Mesendoderm (in vitro differentiated cells): ENCODE measurements around the gene TRERF1.
"Not testable (repeated sequence)": the region's sequence is repeated elsewhere in the genome, so short reads cannot be mapped to it uniquely, and the experiment has no call there.

ENCODE experiments used
- DNase-seq: peaks from one replicate; pipeline ENCODE4 v3.0.0; 2013
- H2AK5ac ChIP-seq: 2 replicates; pipeline ENCODE4 v1.6.1; 2013; ENCODE audit warnings: low read length, inconsistent platforms
- H2BK120ac ChIP-seq: 2 replicates; pipeline ENCODE4 v1.6.1; 2013; ENCODE audit warnings: low read depth, mild to moderate bottlenecking, low read length, moderate library complexity, mixed read lengths
- H2BK15ac ChIP-seq: replicated peaks from 2 replicates; pipeline ENCODE4 v1.6.1; 2013; ENCODE audit warnings: low read depth, mild to moderate bottlenecking, moderate library complexity
- H2BK5ac ChIP-seq: 2 replicates; pipeline ENCODE4 v1.6.1; 2013; ENCODE audit warnings: low read length, inconsistent platforms
- H3K18ac ChIP-seq: 2 replicates; pipeline ENCODE4 v1.6.1; 2013; ENCODE audit warnings: mild to moderate bottlenecking, low read length, mixed read lengths
- H3K23ac ChIP-seq: one replicate; pipeline ENCODE4 v1.6.1; 2013; ENCODE audit warnings: low read length
- H3K27ac ChIP-seq: 2 replicates; pipeline ENCODE4 v1.5.1; 2013; ENCODE audit warnings: low read depth, mild to moderate bottlenecking, inconsistent platforms, low read length, moderate library complexity
- H3K27me3 ChIP-seq: 2 replicates; pipeline ENCODE4 v1.6.1; 2013; ENCODE audit warnings: low read length, control low read depth, mild to moderate bottlenecking, inconsistent platforms; ENCODE audit not compliant: insufficient read depth, poor library complexity
- H3K36me3 ChIP-seq: 2 replicates; pipeline ENCODE4 v1.6.1; 2013; ENCODE audit warnings: low read length, inconsistent platforms; ENCODE audit not compliant: control insufficient read depth, insufficient read depth
- H3K4ac ChIP-seq: one replicate; pipeline ENCODE4 v1.6.1; 2013; ENCODE audit warnings: low read depth, mild to moderate bottlenecking, low read length, moderate library complexity
- H3K4me1 ChIP-seq: 2 replicates; pipeline ENCODE4 v1.6.1; 2013; ENCODE audit warnings: low read depth, low read length, inconsistent platforms; ENCODE audit not compliant: control insufficient read depth
- H3K4me2 ChIP-seq: 2 replicates; pipeline ENCODE4 v1.6.1; 2013; ENCODE audit warnings: low read length
- H3K4me3 ChIP-seq: 2 replicates; pipeline ENCODE4 v1.5.1; 2013; ENCODE audit warnings: mild to moderate bottlenecking, low read length
- H3K56ac ChIP-seq: one replicate; pipeline ENCODE4 v1.6.1; 2013; ENCODE audit warnings: low read length
- H3K79me1 ChIP-seq: 2 replicates; pipeline ENCODE4 v1.6.1; 2013; ENCODE audit warnings: low read length, inconsistent platforms
- H3K79me2 ChIP-seq: 2 replicates; pipeline ENCODE4 v1.6.1; 2013; ENCODE audit warnings: mild to moderate bottlenecking, low read length; ENCODE audit not compliant: control insufficient read depth, insufficient read depth
- H3K9ac ChIP-seq: 2 replicates; pipeline ENCODE4 v1.6.1; 2013; ENCODE audit warnings: low read length, inconsistent platforms
- H4K5ac ChIP-seq: one replicate; pipeline ENCODE4 v1.6.1; 2013; ENCODE audit warnings: low read length
- H4K8ac ChIP-seq: one replicate; pipeline ENCODE4 v1.6.1; 2013; ENCODE audit warnings: low read depth, mild to moderate bottlenecking, control low read depth, low read length, moderate library complexity
- WGBS: extraction: QIAGEN DNeasy Blood & Tissue Kit; methylation state at CpG from one replicate; pipeline ENCODE4 v1.1.7; 2013; ENCODE audit warnings: low lambda C conversion rate, missing lambda C conversion rate; ENCODE audit not compliant: insufficient coverage; ENCODE audit errors: extremely low coverage; 5-methylcytosine and 5-hydroxymethylcytosine counted together

Gene TRERF1

DNA sequence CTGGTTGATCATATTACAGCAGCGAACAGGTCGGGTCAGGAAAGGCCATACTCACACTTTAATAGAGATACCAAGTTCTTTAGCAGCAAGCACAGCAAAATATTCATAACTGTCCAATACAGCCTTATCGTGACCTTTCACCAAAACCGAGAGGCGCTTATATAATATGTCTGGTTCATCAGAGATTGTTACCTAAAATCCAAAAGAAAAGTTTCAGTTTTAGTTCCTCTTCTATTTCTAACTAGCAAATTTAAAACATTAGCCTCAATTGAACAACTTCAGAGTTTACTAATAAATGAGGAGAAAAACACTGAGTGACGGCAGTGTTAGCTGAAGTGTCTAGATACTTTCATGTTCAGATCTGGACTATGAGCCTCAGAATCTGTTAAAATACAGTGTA, 240.0 kb downstream of the TRERF1 start:
- no peak overlapping the region for H4K8ac ChIP-seq
- no peak overlapping the region for H3K4me3 ChIP-seq
- no peak overlapping the region for H3K23ac ChIP-seq
- peaks cover 2% of the 10 kb centered on the region for H3K79me1 ChIP-seq
- no peaks in the 10 kb centered on the region for H3K79me2 ChIP-seq
- no peak overlapping the region for H3K4ac ChIP-seq
- H2AK5ac ChIP-seq = no peak overlapping the region
- H2BK120ac ChIP-seq = no peak overlapping the region
- H4K5ac ChIP-seq = no peak overlapping the region
- WGBS = no CpG with 5 or more reads among the region's 6 CpGs
- H3K27ac ChIP-seq = no peak overlapping the region
- no peaks in the 10 kb centered on the region for H3K4me1 ChIP-seq
- H3K56ac ChIP-seq = no peak overlapping the region
- H3K9ac ChIP-seq = no peak overlapping the region
- no peak overlapping the region for H2BK15ac ChIP-seq
- no peak for DNase-seq
- no peak overlapping the region for H3K18ac ChIP-seq
- no peak overlapping the region for H2BK5ac ChIP-seq
- no peak overlapping the region for H3K4me2 ChIP-seq
- H3K36me3 ChIP-seq = peaks cover 3% of the 10 kb centered on the region
- no peaks in the 10 kb centered on the region for H3K27me3 ChIP-seq

DNA sequence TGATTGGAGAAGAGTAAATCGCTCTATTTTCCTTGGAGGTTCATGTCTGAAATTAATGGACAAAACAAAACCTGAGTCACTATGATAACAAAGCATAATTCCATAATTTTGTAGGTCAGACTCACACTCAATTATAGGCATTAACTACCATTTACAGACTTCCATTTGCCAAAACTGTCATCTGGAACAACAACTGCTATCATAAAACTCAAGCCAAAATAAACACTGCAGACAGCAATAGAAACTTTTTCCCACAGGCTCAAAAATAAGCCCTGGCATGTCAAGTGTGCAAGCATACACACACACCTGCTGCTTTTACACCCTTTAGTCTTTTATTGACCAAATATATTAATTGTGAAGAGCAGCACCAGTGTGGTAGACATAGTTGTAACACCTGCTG, 241.2 kb downstream of the TRERF1 start:
- no peak overlapping the region for H3K27ac ChIP-seq

DNA sequence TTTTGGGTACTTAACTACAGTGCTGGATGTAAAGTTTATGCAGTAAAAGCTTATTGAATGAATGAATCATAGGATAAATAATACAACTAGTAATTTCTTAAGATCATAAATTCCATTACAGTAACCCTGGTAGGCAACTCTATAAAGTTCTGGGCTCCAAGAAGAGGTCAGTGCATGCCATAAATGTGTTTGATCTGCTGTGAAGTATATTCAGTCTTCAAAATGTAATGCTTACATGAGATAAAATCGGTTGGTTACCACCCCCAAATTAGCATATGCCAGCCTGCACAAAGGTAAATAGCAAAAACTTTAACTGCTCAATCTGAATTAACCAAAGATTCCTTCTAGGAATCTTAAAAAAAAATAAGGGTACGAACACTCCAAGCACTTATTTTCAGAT, 244.2 kb downstream of the TRERF1 start:
- not testable (repeated sequence) for H4K5ac ChIP-seq, H2BK120ac ChIP-seq

More for the DNA sequence above, 241.2 kb downstream of the TRERF1 start:
- Histone ChIP-seq H3K23ac (no peak overlapping the region), H3K27me3 (no peaks in the 10 kb centered on the region), H3K56ac (no peak overlapping the region), H3K79me2 (no peaks in the 10 kb centered on the region), H2BK120ac (no peak overlapping the region), H2BK15ac (no peak overlapping the region), H3K4me3 (no peak overlapping the region), H3K4me2 (no peak overlapping the region), H3K79me1 (no peaks in the 10 kb centered on the region), H4K8ac (no peak overlapping the region), H2AK5ac (no peak overlapping the region), H4K5ac (no peak overlapping the region), H3K4ac (no peak overlapping the region), H3K4me1 (no peaks in the 10 kb centered on the region), H2BK5ac (no peak overlapping the region), H3K9ac (no peak overlapping the region), H3K18ac (no peak overlapping the region), H3K36me3 (peaks cover 5% of the 10 kb centered on the region)
- no CpG with 5 or more reads among the region's 1 CpG for WGBS
- no peak for DNase-seq

DNA sequence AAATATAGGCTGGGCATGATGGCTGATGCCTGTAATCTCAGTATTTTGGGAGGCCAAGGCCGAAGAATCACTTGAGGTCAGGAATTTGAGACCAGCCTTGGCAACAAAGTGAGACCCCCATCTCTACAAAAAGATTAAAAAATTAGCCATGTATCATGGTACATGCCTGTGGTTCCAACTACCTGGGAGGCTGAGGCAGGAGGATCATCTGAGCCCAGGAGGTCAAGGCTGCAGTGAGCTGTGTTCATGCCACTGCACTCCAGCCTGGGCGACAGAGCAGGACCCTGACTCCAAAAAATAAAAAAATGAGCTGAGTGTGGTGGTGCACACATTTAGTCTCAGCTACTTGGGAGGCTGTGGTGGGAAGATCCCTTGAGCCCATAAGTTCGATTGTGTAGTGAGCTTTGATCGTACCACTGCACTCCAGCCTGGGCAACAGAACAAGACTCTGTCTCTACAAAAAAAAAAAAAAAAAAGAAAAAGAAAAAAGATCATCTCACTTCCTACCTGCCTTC, 246.9 kb downstream of the TRERF1 start:
- H3K4me3 ChIP-seq = no peak overlapping the region
- H3K4ac ChIP-seq = no peak overlapping the region
- H3K4me1 ChIP-seq = no peaks in the 10 kb centered on the region
- H4K5ac ChIP-seq = no peak overlapping the region
- peaks cover 2% of the 10 kb centered on the region for H3K36me3 ChIP-seq
- H3K23ac ChIP-seq = no peak overlapping the region
- H3K79me1 ChIP-seq = no peaks in the 10 kb centered on the region
- no CpG with 5 or more reads among the region's 4 CpGs for WGBS
- H3K56ac ChIP-seq = no peak overlapping the region
- H3K27ac ChIP-seq = no peak overlapping the region
- H3K79me2 ChIP-seq = no peaks in the 10 kb centered on the region
- no peaks in the 10 kb centered on the region for H3K27me3 ChIP-seq
- H2BK5ac ChIP-seq = no peak overlapping the region
- H3K18ac ChIP-seq = no peak overlapping the region
- no peak overlapping the region for H2BK120ac ChIP-seq
- DNase-seq = no peak
- H2AK5ac ChIP-seq = no peak overlapping the region
- H3K9ac ChIP-seq = no peak overlapping the region
- H4K8ac ChIP-seq = no peak overlapping the region
- no peak overlapping the region for H2BK15ac ChIP-seq
- no peak overlapping the region for H3K4me2 ChIP-seq

More for the DNA sequence above, 244.2 kb downstream of the TRERF1 start:
- DNase-seq, H3K4ac ChIP-seq, H3K27me3 ChIP-seq, H3K79me1 ChIP-seq, H3K9ac ChIP-seq, H3K4me2 ChIP-seq, H2BK15ac ChIP-seq, H3K27ac ChIP-seq, H2BK5ac ChIP-seq, H4K8ac ChIP-seq, H2AK5ac ChIP-seq, H3K56ac ChIP-seq, H3K23ac ChIP-seq, H3K79me2 ChIP-seq, H3K4me3 ChIP-seq, H3K18ac ChIP-seq, H3K36me3 ChIP-seq, H3K4me1 ChIP-seq: not testable (repeated sequence)
- no CpG with 5 or more reads among the region's 2 CpGs for whole genome bisulfite sequencing

DNA sequence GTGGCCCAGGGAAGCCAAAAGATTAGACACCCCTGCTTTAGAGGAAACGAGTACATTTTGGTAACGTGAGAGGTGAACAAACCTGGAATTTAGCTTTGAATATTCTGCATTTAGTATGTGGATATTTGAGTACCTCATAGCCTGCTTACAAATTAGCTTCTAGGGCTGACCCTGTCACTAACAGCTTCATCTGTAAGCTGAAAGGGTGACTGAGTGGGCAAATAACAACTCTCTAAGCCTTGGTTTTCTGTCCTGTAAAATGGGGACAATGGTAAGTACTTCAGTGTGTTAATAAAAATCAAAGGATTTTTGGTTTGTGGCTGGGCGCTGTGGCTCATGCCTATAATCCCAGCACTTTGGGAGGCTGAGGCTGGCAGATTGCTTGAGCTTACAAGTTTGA, 248.5 kb downstream of the TRERF1 start:
- Histone ChIP-seq H3K79me2 (no peaks in the 10 kb centered on the region), H2BK15ac (no peak overlapping the region), H3K4me2 (no peak overlapping the region), H2BK5ac (no peak overlapping the region), H2BK120ac (no peak overlapping the region), H3K79me1 (no peaks in the 10 kb centered on the region), H3K27ac (no peak overlapping the region), H3K36me3 (peaks cover 2% of the 10 kb centered on the region), H4K8ac (no peak overlapping the region), H3K9ac (no peak overlapping the region), H3K4me1 (no peaks in the 10 kb centered on the region), H4K5ac (no peak overlapping the region), H3K56ac (no peak overlapping the region), H3K4me3 (no peak overlapping the region), H2AK5ac (no peak overlapping the region), H3K27me3 (no peaks in the 10 kb centered on the region), H3K4ac (no peak overlapping the region), H3K23ac (no peak overlapping the region), H3K18ac (no peak overlapping the region)
- no CpG with 5 or more reads among the region's 3 CpGs for WGBS
- DNase-seq = no peak
